ENCODE results near the gene FGF18.

FGF18 gene

DNA sequence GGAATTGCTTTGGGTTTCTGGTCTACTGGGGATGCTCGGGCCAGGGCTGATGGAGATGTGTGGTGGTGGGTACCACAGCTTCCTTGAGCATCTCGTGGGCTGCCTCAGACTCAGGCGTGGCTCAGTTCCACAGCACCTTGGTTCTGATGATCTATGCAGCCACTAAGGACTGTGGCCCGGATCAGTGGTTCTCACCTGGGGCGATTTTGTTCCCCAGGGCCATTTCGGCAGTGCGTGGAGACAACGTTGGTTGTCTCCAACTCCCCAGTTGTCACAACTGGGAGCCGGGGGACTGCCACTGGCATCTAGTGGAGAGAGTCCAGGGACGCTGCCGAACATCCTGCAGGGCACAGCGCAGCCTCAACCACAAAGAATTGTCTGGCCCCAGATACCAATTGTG, 47.7 kb downstream of the FGF18 start:
- no peak for DNase-seq (ENCODE audit: low spot score)
- TF ChIP-seq, protein P1, sequence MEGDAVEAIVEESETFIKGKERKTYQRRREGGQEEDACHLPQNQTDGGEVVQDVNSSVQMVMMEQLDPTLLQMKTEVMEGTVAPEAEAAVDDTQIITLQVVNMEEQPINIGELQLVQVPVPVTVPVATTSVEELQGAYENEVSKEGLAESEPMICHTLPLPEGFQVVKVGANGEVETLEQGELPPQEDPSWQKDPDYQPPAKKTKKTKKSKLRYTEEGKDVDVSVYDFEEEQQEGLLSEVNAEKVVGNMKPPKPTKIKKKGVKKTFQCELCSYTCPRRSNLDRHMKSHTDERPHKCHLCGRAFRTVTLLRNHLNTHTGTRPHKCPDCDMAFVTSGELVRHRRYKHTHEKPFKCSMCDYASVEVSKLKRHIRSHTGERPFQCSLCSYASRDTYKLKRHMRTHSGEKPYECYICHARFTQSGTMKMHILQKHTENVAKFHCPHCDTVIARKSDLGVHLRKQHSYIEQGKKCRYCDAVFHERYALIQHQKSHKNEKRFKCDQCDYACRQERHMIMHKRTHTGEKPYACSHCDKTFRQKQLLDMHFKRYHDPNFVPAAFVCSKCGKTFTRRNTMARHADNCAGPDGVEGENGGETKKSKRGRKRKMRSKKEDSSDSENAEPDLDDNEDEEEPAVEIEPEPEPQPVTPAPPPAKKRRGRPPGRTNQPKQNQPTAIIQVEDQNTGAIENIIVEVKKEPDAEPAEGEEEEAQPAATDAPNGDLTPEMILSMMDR (IDR thresholded peaks at IDR 0.05; ENCODE audit: extremely low read depth, missing control alignments): no peak

DNA sequence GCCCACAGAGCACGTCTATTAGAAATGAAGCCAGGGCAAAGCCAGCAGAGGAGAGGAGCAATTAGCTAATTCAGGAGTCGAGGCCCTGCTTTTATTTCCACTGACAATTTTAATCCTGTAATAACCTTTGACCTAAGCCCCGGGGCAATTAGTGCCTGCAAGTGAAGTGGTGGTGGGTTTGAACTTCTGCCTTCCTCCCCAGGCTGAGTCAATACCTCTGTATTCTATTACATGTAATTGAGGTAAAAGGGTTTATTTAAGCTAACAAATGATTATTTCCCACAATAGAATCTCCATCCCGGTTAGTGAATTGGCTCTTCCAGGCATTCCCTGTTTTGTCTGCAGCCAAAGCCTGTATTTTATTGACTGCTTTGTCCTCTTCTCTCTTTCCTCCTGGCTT, 49.9 kb downstream of the FGF18 start:
- no peak for DNase-seq (ENCODE audit: low spot score)
- TF ChIP-seq, protein P1 (IDR thresholded peaks at IDR 0.05; ENCODE audit: extremely low read depth, missing control alignments): no peak

DNA sequence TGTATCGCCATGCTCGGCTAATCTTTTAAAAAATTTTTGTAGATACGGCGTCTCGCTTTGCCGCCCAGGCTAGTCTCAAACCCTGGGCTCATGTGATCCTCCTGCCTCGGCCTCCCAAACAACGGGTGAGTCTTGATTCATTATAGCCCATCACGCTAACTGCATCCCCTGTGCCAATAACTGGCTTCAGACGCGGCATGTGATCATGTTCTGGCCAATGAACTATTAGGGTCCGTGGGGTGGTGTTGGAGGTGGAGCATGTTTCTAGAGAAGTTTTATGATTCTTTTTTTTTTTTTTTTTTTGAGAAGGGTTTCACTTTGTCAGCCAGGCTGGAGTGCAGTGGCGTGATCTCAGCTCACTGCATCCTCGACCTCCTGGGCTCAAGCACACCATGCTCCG, 51.0 kb downstream of the FGF18 start:
- TF ChIP-seq, protein P1 (IDR thresholded peaks at IDR 0.05; ENCODE audit: extremely low read depth, missing control alignments): no peak
- no peak for DNase-seq (ENCODE audit: low spot score)

DNA sequence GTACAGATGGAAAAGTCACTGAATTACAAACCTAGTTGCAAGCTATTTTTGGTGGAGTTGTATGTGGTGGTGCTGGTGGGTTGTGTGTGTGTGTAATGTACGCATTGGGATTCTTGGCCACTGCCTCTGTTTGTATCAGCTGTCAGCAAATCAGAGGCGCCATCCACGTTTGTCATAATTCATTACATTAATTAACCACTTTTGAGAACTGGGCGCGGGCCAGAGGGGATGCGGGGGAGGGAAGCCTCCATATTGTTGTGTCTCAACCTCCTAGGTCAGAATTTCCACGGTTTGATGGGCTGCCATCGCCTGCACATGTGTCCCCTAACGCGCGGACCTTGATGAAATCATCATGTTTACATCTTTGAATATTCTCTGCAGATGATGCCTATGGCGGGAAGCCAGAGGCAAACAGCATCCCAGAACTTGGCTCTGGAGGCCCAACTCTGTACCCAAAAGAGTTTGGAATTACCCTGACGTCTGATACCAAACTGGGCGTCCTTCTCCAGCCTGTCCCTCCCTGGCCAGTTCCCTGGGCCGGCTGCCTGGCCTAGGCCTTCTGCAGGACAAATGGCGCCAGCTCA, 54.9 kb downstream of the FGF18 start:
- DNase-seq (ENCODE audit: low spot score): no peak
- TF ChIP-seq, protein P1 (IDR thresholded peaks at IDR 0.05; ENCODE audit: extremely low read depth, missing control alignments): no peak

DNA sequence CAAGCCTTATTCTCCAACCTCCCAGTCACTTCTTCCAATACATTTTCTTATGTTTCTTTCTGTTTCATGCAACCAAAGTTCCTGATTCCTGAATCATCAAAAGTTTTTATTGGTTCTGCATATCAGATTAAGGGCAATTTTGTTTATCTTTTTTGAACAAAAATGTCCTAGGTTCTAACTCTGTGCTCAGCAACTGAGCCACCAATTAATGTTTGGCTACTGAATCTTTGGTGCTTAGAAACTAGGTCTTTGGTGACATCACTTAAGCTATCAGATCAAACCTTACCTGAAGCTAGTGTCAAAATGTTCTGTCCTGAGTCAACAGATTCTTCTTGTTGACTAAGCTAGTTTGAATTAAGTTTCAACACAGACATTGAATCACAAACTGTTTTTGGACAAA, 56.1 kb downstream of the FGF18 start:
- no peak for DNase-seq (ENCODE audit: low spot score)
- TF ChIP-seq, protein P1 (IDR thresholded peaks at IDR 0.05; ENCODE audit: extremely low read depth, missing control alignments): no peak

DNA sequence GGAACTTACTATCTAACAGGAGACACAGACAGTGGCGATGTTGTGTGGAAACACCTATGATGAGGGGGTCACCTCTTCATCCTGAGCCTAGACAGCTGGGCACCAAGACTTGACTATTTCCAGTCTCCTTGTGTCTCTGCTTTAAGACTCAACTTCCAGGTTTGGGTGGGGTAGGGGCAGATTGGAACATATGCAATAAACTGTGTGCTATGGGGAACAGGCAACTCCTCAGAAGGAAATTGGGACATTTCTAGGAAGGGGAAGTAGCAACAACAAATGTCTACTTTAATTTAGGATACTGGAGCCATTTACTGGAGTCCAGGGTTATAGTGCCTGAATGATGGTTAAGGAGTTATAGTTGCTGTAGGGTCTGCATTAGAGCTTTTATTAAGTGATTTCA, 57.3 kb downstream of the FGF18 start:
- DNase-seq (ENCODE audit: low spot score): no peak
- TF ChIP-seq, protein P1 (IDR thresholded peaks at IDR 0.05; ENCODE audit: extremely low read depth, missing control alignments): no peak

DNA sequence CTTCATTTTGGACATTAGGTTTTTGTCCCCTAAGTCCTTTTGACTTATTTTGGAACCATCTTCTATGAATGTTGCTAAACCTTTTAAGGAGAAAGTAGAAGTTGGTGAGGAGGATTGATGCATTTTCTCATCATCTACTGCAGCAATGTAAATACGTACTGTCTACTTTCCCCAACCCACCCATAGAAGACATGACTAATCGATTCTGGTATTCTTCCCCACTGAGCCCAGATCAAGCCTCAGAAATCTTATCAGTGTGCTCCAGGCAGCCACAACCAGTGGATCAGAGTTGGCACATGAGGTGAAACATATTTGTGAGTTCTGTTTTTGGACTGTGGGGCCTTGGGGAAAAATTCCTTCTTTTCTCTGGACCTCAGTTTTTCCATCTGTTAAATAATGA, 57.7 kb downstream of the FGF18 start:
- TF ChIP-seq, protein P1 (IDR thresholded peaks at IDR 0.05; ENCODE audit: extremely low read depth, missing control alignments): no peak
- no peak for DNase-seq (ENCODE audit: low spot score)
